Pancreas (tissue), 10 donors: Measurements from ENCODE around the gene TFPI. TPM values are rescaled to one million over a fixed set of nuclear protein-coding genes. Genes with fewer than 3 reads are reported as not detected.

Experiments used
- ATAC-seq, 4 donors: fragments of 200-7000 bp; cut with Tn5 transposase; one replicate each; pipeline versions ENCODE4 v1.8.0 to v1.9.1; 2020; ENCODE audit warnings: mild to moderate bottlenecking in 4 of 4, moderate library complexity in 4 of 4
- DNase-seq, 6 donors: peaks; one replicate each; pipeline ENCODE4 v3.0.0-alpha.2; 2020
- FAIRE-seq: peaks from 2 replicates; lab custom pipeline; 2012; peaks lifted over from hg19 to GRCh38; lab: Jason Lieb, UNC
- H3K27ac ChIP-seq, 4 donors: fragments of 200-600 bp; sonication (generic); 1 replicate in 3 of 4; 2 replicates in 1 of 4; pipeline versions ENCODE4 v1.5.0 to v1.8.0; 2020
- H3K27me3 ChIP-seq, 4 donors: fragments of 200-600 bp; one replicate each; pipeline ENCODE4 v1.8.0; 2021
- H3K36me3 ChIP-seq, 3 donors: fragments of 200-600 bp; sonication (generic) in 1 of 3; one replicate each; pipeline versions ENCODE4 v1.5.0 to v1.8.0; 2020 to 2021
- H3K4me1 ChIP-seq, 3 donors: fragments of 200-600 bp; one replicate each; pipeline ENCODE4 v1.8.0; 2021
- H3K4me3 ChIP-seq, 4 donors: fragments of 200-600 bp; sonication (generic) in 2 of 4; one replicate each; pipeline versions ENCODE4 v1.5.0 to v1.8.0; 2020 to 2021
- H3K9me3 ChIP-seq, 4 donors: fragments of 200-600 bp; one replicate each; pipeline ENCODE4 v1.8.0; 2021
- WGBS, 2 donors: extraction: QIAGEN DNeasy Blood & Tissue Kit; methylation state at CpG; one replicate each; pipeline ENCODE4 v1.1.7; 2013; 5-methylcytosine and 5-hydroxymethylcytosine counted together
- intact Hi-C, 3 donors: fragments of 100-400 bp; cut with DNase I; formaldehyde crosslinking; loops; one replicate each; pipeline versions ENCODE4 v1.11.1 to v1.14.2; 2022
- polyA plus RNA-seq, 2 donors: library from polyadenylated mRNA; stranded (reverse); fragments of 200-250 nt; gene quantifications; one replicate each; pipeline ENCODE4 v1.2.3, GENCODE V29; 2013
- total RNA-seq, 6 donors: library from RNA; stranded (reverse); fragmentation: NEBNext Ultra II Directional in 4 of 6; extraction: Animal tissue kit (Norgen Biotek cat#: 25700) in 4 of 6; gene quantifications; one replicate each; pipeline versions ENCODE4 v1.2.1 to v1.2.4, GENCODE V29; 2021 to 2023
- TF ChIP-seq, protein P1 (sequence below), 4 donors: fragments of 200-600 bp; sonication (generic) in 3 of 4; IDR thresholded peaks; one replicate each; pipeline versions ENCODE4 v1.5.0 to v1.8.0; 2021; ENCODE audit warnings: antibody characterized with exemption in 4 of 4
- donor health status: healthy with polysubstance abuse.
- donor health status: DM: no; HTN: no; CAD: no; lungs with moderate emphysema.
- donor health status: DM: no; HTN: no; CAD: no.
- donor health status: control.
- donor health status: control.
- donor health status: Bipolar disorder and iron deficiency.
- donor health status: DM: yes; HTN: yes; CAD: no.
- donor health status: DM: no; HTN: no; CAD: no.
- donor health status: DM: no; HTN: no; CAD: no.
- donor health status: DM: yes; HTN: yes; CAD: no.

The TFPI gene
- total and polyA plus RNA-seq, 8 donors: 7.9 to 25.8 (median 18.3) TPM

DNA sequence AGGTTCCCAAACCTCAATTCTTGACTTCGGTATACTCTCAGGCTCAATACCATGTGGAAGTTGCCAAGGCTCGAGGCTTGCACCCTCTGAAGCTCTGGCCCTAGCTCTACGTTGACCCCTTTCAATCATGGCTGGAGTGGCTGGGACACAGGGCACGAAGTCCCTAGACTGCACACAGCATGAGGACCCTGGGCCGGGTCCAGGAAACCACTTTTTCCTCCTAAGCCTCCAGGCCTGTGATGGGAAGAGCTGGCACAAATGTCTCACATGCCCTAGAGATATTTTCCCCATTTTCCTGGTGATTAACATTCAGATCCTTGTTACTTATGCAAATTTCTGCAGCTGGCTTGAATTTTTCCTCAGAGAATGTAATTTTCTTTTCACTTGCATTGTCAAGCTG lies 61.1 kb downstream of the TFPI start:
- H3K27me3 ChIP-seq: no peaks in the 10 kb centered on the region
- ATAC-seq (no peak), DNase-seq (no peak), FAIRE-seq (no peak)
- H3K9me3 ChIP-seq: no peaks in the 10 kb centered on the region
- intact Hi-C loops: no loop called here
- no peaks in the 10 kb centered on the region for H3K4me1 ChIP-seq
- 80% methylated on average over 5 of the region's 5 CpGs for whole genome bisulfite sequencing, 2 donors
- H3K4me3 ChIP-seq: no peak overlapping the region
- H3K27ac ChIP-seq: no peak overlapping the region
- TF ChIP-seq, protein P1, sequence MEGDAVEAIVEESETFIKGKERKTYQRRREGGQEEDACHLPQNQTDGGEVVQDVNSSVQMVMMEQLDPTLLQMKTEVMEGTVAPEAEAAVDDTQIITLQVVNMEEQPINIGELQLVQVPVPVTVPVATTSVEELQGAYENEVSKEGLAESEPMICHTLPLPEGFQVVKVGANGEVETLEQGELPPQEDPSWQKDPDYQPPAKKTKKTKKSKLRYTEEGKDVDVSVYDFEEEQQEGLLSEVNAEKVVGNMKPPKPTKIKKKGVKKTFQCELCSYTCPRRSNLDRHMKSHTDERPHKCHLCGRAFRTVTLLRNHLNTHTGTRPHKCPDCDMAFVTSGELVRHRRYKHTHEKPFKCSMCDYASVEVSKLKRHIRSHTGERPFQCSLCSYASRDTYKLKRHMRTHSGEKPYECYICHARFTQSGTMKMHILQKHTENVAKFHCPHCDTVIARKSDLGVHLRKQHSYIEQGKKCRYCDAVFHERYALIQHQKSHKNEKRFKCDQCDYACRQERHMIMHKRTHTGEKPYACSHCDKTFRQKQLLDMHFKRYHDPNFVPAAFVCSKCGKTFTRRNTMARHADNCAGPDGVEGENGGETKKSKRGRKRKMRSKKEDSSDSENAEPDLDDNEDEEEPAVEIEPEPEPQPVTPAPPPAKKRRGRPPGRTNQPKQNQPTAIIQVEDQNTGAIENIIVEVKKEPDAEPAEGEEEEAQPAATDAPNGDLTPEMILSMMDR (IDR thresholded peaks at IDR 0.05): no peak
- H3K36me3 ChIP-seq: no peaks in the 10 kb centered on the region

DNA sequence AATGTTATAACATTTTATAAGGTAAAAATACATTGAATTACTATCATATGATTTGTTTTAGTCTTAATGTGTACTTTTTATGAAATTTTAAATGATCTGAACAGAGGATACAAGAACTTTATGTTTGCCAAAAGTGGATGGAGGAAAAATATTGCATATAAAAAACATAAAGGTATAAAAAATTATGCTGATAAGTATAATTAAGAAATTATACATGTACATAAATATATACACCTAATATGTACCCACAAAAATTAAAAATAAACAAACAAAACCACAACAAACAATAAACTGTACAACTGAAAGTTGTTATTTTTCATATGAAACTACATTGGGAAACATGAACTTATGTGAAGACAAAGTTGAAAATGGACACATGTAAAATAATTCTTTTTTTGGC lies 68.0 kb downstream of the TFPI start:
- Histone ChIP-seq H3K27me3 (no peaks in the 10 kb centered on the region), H3K9me3 (no peaks in the 10 kb centered on the region), H3K4me3 (no peak overlapping the region), H3K4me1 (no peaks in the 10 kb centered on the region), H3K36me3 (peaks cover 0 to 3% (median 0%) of the 10 kb centered on the region in 3 donors), H3K27ac (no peak overlapping the region)
- FAIRE-seq: no peak
- TF ChIP-seq, protein P1 (IDR thresholded peaks at IDR 0.05): no peak
- ATAC-seq: no peak
- intact Hi-C loops: no loop called here
- DNase-seq: no peak

DNA sequence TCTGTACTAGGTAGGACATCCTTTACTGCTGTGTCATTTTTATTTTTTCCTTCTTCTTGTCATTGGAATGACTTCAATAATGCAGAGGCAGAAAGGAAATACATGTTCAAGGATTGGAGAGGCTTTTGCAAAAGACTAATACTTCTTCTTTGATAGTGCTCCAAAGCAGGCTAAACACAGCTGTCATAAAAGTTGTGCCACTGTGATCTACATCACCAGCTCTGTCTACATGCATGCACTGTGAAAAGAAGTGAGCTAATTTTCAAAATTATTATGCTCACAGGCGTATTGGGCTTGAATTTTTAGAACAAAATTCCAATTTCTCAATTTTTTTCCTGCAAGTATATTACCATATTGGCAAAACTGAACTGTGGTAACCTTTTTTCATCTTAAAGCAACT lies 68.7 kb downstream of the TFPI start:
- WGBS, 2 donors: 67 to 75% methylated on average over 1 of the region's 1 CpG
- Histone ChIP-seq H3K36me3 (peaks cover 0 to 3% (median 0%) of the 10 kb centered on the region in 3 donors), H3K27ac (no peak overlapping the region), H3K27me3 (no peaks in the 10 kb centered on the region), H3K9me3 (no peaks in the 10 kb centered on the region), H3K4me1 (no peaks in the 10 kb centered on the region), H3K4me3 (no peak overlapping the region)
- DNase-seq: no peak
- TF ChIP-seq, protein P1 (IDR thresholded peaks at IDR 0.05): no peak
- intact Hi-C loops: no loop called here
- no peak for FAIRE-seq
- ATAC-seq: no peak

DNA sequence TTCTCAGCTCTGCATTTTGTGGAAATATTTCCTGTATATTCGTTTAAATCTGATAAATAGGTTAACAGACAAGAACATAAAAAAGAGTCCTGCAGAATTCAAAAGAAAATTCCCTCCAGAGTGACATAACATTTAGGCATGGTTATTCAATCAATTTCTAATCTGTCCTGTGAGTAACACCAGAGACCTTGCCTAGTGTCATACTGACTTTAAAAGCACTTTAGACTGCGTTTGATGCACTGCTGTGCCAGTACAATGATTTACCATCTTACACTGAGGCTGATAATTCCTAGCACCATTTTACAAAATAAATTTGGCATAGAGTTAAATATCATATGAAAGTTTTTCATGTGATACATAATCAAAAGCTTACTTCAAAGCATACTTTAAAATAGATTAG lies 70.7 kb downstream of the TFPI start:
- Histone ChIP-seq H3K27ac (no peak overlapping the region), H3K4me1 (no peaks in the 10 kb centered on the region), H3K27me3 (no peaks in the 10 kb centered on the region), H3K36me3 (peaks cover 0 to 3% (median 0%) of the 10 kb centered on the region in 3 donors), H3K4me3 (no peak overlapping the region), H3K9me3 (no peaks in the 10 kb centered on the region)
- ATAC-seq: no peak
- 10 to 20% methylated on average over 2 of the region's 2 CpGs for WGBS, 2 donors
- intact Hi-C loops: no loop called here
- FAIRE-seq: no peak
- no peak for DNase-seq
- TF ChIP-seq, protein P1 (IDR thresholded peaks at IDR 0.05): no peak

DNA sequence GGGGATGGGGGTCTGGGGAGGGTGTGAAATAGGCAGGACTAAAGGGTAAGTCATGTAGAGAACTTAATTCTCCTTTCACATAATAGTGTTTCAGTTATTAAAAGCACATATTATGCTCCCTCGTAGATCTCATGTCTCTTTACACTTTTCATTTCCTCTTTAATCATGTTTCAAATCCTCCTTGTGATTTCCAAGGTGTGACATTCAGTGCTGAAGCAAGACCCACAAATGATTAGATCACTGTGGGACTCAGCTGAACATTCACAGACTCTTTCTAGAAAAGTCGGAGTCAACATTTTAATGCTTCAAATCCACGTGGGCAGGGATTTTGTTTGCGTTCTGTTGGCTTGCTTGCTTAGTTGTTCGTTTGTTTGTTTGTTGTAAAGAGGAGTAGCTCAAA lies 71.4 kb downstream of the TFPI start:
- no peak for ATAC-seq

More for the DNA sequence above, 71.4 kb downstream of the TFPI start:
- Histone ChIP-seq H3K27me3 (no peaks in the 10 kb centered on the region), H3K36me3 (peaks cover 0 to 3% (median 0%) of the 10 kb centered on the region in 3 donors), H3K4me3 (no peak overlapping the region), H3K4me1 (no peaks in the 10 kb centered on the region), H3K9me3 (no peaks in the 10 kb centered on the region), H3K27ac (no peak overlapping the region)
- 48% methylated on average over 5 of the region's 5 CpGs for WGBS, 2 donors
- intact Hi-C loops: no loop called here
- no peak for FAIRE-seq
- TF ChIP-seq, protein P1 (IDR thresholded peaks at IDR 0.05): no peak
- no peak for DNase-seq
